A673 (cell line): ENCODE results near the gene REXO1.

ENCODE experiments used
- EZH2 ChIP-seq: fragments of 200-600 bp; sonication (generic); IDR thresholded peaks from 2 replicates; pipeline ENCODE4 v1.6.1; 2017; ENCODE audit warnings: borderline replicate concordance, low read depth, mild to moderate bottlenecking, mixed read lengths, antibody characterized with exemption, low read length; ENCODE audit not compliant: poor library complexity, severe bottlenecking
- TF ChIP-seq, protein P1 (sequence below): fragments of 300-800, 200-600 bp; sonication (generic); conservative IDR thresholded peaks from 2 replicates; pipeline ENCODE4 v1.5.1; 2017; ENCODE audit warnings: low read depth, mild to moderate bottlenecking, antibody characterized with exemption, low read length, moderate library complexity, mixed read lengths

- TF ChIP-seq, protein P1, sequence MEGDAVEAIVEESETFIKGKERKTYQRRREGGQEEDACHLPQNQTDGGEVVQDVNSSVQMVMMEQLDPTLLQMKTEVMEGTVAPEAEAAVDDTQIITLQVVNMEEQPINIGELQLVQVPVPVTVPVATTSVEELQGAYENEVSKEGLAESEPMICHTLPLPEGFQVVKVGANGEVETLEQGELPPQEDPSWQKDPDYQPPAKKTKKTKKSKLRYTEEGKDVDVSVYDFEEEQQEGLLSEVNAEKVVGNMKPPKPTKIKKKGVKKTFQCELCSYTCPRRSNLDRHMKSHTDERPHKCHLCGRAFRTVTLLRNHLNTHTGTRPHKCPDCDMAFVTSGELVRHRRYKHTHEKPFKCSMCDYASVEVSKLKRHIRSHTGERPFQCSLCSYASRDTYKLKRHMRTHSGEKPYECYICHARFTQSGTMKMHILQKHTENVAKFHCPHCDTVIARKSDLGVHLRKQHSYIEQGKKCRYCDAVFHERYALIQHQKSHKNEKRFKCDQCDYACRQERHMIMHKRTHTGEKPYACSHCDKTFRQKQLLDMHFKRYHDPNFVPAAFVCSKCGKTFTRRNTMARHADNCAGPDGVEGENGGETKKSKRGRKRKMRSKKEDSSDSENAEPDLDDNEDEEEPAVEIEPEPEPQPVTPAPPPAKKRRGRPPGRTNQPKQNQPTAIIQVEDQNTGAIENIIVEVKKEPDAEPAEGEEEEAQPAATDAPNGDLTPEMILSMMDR = no peak
- TF ChIP-seq EZH2 = no peak
Observed at GRCh38 chr19:1769645-1769985, 78.7 kb downstream of the REXO1 start.
